SKM-1 treated with dmso at 0.1 percent for 144 hours (cell line): ENCODE data around the gene KCNMA1.
"Not testable (repeated sequence)": the region's sequence is repeated elsewhere in the genome, so short reads cannot be mapped to it uniquely, and the experiment has no call there.

ENCODE experiments used
- DNase-seq: peaks from one replicate; lab custom pipeline; 2025; ENCODE audit not compliant: unreplicated experiment; lab: John Stamatoyannopoulos, UW

KCNMA1 gene

DNA sequence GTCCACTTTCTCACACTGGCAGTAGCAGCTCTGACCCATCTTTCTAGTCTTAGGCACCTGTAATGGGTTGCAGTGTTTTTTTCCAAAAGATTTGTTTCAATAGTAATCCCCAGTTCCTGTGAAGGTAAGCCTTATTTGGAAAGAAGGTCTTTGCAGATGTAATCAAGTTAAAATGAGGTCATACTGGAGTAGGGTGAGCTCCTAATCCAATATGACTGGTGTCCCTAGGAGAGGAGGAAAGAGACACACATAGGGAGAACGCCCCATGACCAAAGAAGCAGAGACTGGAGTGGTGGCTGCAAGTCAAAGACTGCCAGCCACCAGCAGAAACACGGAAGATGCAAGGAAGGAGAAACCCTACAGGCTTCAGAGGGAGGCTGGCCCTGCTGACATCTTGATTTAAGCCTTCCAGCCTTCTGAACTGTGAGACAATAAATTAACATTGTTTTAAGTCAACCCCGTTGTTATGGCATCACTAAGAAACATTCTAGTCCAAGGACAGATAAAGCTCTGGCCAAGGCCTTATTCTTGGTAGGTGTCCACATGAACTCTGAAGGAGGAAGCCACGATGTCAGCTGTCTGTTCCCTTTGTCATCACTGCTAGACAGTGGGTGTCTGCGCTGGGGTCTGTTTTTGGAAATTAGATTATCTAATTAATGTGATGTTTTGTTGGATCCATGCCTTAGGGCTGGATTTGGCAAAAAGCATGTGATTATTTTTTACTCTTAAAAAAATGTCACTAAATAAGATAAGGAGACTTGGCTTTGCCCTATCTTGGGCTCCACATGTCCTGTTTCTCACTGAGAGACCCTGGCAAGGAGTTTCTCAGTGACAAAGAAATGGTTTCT, 214.9 kb downstream of the KCNMA1 start:
- no peak for DNase-seq

DNA sequence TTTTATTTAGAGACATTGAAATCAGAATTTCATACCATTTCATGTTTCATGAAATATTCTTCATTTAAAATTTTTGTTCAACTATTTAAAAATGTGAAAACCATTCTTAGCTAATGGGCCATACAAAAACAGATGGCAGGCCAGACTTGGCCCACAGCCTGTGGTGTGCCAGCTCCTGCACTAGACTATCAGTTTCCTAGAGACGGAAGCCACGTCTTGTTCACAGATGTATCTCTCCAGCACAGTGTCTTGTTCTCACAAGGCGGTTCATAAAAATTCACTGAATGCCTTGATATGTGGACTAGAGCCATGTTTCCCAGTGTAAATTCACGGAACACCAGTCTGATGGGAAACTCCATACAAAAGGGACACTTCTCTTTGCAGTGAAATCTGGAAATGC, 216.0 kb downstream of the KCNMA1 start:
- no peak for DNase-seq

GRCh38 chr10:77420947-77421523, 216.6 kb downstream of the KCNMA1 start:
- no peak for DNase-seq

GRCh38 chr10:77419979-77420378, 217.6 kb downstream of the KCNMA1 start:
- no peak for DNase-seq

GRCh38 chr10:77419056-77419455, 218.6 kb downstream of the KCNMA1 start:
- no peak for DNase-seq

DNA sequence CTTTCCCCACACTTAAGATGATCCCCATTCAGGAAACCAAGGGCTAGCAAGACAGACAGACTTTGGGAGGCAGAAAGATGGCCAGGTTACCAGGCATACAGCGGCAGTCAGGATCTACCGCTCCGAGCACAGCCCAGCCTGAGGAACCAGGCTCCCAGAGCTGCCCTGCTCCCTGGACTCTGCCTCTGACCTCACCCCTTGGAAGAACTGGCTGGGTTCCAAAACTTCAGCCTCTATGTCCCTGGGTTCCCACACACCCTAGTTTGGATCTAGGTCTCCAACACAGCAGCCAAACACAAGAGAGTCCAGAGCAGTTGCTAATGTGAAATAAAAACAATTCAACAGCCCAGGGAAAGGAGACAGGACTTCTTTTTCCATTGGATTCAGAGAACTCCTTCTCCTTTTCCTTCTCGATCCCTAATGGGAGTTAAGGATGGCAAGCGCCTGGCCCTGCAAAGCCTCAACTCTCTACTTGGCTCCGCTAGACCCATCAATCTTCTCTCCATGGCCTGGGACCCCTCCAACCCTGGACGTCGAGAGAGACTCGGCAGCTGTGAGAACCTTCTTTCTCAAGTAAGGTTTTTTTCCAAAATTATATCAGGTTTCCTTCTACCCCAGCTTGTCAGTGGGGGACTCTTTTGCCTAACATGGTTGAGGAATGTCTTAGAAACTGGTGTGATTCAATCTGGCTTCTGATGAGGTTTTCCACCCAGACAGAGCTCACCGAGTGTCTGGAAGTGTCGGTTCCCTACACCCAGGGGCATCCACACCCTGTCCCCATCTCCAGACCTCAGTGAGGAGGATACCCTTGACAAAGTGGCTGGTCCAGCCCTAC, 219.6 kb downstream of the KCNMA1 start:
- no peak for DNase-seq

- no peak for DNase-seq
These were observed 220.2 kb downstream of the KCNMA1 start for GRCh38 chr10:77417359-77417758.

DNA sequence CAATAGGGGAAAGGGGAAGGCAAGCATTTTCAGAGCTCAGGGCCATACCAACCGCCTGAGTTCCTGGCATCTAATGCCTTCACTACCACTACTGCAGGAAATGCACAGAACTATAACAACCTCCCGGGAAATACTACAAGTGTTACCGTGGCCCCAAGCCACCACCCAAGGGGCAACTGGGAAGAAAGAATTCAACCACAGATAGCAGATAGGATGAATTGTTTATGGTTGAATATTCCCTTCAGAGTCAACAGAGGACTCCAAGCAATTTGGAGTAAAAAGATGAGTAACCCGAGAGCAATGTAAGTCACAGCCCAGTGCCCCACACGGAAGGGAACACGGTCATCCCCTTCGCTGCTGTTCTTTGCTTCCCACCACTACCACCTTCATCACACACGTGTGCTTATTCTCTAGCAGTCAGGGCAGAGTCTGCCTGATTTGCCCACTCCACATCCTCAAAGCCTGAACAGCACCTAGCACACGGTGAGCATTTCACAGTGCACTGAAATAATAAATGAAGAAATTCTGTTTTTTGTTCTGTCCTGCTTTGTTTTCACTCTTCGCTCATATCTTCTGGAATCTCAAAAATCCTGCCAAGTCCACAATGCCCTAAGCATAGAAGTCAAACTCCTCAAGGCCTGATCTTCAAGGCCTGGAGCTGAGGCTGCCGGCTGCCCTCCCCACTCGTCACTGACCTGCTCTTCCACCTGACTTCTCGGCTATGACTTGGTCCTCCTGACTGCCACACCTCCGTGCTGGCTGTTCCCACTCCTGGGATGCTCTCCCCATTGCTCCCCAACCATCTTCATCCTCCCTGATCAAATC, 221.1 kb downstream of the KCNMA1 start:
- no peak for DNase-seq

DNA sequence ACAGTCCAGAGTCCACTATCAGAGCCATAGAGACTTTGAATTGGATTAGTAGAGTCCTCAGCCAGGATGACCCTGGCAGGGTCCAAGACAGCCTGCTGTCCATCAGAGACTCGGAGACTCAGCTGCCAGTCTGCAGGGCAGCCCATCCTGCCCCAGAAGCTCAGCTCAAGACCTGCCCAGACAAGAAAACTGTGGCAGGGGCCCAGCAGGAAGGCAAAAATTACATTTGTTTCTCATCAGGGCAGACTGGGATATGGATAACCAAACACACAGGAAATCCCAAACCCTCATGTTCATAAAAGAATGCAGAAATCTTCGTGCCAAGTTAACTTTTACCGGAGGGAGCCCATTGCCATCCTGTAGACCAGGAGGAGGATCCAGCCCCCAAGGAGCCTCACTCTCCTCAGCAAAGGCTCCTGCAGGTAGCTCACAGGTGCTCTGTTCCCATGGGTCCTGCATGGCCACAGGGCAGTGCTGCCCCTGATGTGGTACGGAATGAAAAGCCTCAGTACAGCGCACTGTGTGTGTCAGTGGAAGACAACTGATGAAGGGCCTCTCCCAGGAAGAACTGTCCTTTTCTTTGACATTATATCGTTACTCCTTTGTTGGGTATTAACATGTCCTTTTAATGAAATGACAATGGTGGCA, 222.2 kb downstream of the KCNMA1 start:
- no peak for DNase-seq

- DNase-seq, result no peak
These were observed 224.4 kb downstream of the KCNMA1 start for GRCh38 chr10:77413231-77413630.

DNA sequence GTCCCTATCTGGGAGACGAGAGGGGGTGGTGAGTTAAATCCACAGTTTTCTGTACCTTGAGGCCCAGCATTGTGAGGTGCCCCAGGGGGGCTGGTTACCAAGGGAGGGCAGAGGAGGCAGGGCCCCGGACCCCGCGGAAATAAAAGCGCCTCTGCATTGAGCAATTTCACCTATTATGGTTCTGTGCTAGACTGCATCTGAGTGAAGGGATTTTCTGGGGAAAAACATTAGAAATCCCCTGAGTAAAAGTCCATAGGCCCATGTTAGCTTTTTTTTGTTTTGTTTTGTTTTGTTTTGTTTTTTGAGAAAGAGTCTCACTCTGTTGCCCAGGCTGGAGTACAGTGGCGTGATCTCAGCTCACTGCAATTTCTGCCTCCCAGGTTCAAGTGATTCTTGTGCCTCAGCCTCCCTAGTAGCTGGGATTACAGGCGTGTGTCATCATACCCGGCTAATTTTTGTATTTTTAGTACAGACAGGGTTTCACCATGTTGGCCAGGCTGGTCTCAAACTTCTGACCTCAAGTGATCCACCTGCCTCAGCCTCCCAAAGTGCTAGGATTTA, 225.0 kb downstream of the KCNMA1 start:
- not testable (repeated sequence) for DNase-seq

- DNase-seq, result no peak
These were observed 225.8 kb downstream of the KCNMA1 start for GRCh38 chr10:77411805-77412204.

DNA sequence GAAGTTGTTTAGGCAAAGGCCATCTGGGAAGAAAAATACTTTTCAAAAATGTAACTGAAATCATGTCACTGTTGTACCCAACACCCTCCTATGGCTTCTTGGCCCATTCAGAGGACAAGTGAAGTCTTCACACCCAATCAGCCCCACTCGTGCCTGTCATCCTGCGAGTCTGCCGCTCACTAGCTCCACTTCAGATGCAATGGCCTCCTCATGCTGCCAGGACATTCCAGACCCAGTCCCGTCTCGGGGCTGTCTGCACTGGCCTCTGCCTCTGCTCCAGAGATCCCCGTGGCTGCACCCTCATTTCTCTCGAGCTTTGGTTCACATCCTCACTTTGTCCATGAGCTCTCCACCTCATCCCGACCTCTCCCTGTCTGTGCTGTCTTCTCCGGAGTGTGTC, 227.1 kb downstream of the KCNMA1 start:
- DNase-seq, result no peak

DNA sequence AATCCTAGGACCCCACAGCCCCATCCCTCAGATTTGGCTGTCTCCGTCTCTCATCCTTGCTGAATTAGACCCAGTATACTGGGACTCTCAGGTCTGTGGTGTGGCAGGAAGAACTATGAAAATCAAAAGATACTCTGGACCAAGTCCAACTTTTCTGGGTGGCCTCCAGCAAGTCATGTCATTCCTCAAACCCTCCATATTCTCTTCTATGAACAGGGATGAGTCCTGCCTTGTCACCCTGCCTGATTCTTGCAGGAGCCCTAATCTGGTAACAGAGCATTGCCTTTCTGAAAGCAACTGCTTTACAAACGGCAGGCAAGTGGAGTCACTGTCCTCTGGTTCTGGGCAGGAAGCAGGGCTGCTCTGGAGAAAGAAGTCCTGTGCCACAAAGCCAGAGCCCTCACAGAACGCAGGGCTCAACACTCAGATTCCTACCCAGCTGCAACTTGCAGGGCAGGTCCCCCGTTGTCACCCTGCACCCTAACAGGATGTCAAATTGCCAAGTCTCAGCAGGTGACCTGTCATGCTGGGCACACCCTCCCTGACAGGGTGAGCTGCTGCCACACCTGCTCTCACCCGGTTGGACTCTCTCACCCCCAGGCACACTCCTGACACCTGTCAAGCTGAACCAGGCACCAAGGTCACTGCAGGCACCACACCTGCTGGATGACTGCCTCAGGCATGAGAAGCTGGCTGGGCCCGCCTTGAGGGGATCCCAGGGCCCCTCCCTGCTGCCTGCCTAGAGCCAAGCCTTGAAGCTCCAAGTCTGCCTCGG, 227.7 kb downstream of the KCNMA1 start:
- DNase-seq, result peak; percentile 48

GRCh38 chr10:77408259-77408658, 229.3 kb downstream of the KCNMA1 start:
- no peak for DNase-seq

GRCh38 chr10:77406764-77407430, 230.7 kb downstream of the KCNMA1 start:
- no peak for DNase-seq

DNA sequence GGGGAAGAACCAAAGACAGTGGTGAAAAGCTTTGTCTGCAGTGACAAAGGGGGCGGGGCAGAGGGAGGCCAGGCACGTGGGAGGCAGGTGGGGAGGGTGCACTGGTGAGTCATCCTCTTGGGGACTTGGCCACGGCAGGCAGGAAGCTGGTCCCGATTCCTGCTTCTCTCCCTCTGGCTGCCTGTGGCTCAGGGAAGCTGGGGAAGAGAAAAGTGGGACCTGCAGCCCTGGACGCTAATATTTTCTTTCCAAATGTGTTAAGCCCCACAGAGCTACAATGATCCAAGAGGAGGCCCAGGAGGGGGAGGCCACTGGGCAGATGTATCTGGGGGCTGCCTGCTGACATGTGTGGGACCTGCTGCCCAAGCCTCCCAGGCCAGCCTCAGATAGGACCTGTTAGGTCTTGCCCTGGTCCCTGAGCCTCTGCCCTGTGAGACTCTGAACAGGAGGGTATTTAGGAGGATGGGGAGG, 231.8 kb downstream of the KCNMA1 start:
- DNase-seq, result peak; percentile 26

DNA sequence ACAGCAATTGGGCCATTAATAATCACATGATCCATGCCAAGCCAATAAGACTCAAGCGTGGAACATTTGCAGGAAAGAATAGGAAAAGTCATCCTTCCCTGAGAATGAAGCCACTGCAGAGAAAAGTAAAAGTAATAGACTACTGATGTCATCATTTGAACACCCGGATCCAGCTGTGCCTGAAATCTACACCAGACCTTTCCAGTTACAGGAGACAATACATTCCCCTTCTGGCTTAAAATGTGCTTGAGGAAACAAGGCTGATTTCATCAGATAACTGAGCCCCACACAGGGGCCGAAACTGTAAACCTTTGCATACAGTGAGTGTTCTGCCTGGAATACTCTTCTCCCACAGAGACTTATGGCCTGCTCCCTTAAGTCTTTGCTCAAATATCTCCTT, 232.8 kb downstream of the KCNMA1 start:
- DNase-seq, result no peak

GRCh38 chr10:77403761-77404160, 233.8 kb downstream of the KCNMA1 start:
- DNase-seq, result no peak
